Measurements from ENCODE around the gene CD96.

The CD96 gene

GRCh38 chr3:111636366-111636885, 94.4 kb downstream of the CD96 start:
- Histone ChIP-seq H3K4me3 (ENCODE audit: insufficient read depth, low read depth, low read length) (no peak overlapping the region), H3K27me3 (ENCODE audit: control insufficient read depth, insufficient read depth, low read length, poor library complexity, severe bottlenecking) (no peaks in the 10 kb centered on the region), H3K36me3 (ENCODE audit: control insufficient read depth, insufficient read depth, low read length) (no peaks in the 10 kb centered on the region), H3K4me1 (ENCODE audit: control insufficient read depth, insufficient read depth, low read length) (peaks cover 5% of the 10 kb centered on the region), H3K9me3 (ENCODE audit: control insufficient read depth, low read length) (no peaks in the 10 kb centered on the region), H3K27ac (ENCODE audit: insufficient read depth, low read depth, low read length, poor library complexity, severe bottlenecking) (no peak overlapping the region)
- 64 to 72% methylated on average over 3 to 4 of the region's 4 CpGs for WGBS, 2 experiments

- Histone ChIP-seq H3K4me3 (ENCODE audit: insufficient read depth, low read depth, low read length) (no peak overlapping the region), H3K27ac (ENCODE audit: insufficient read depth, low read depth, low read length, poor library complexity, severe bottlenecking) (no peak overlapping the region), H3K9me3 (ENCODE audit: control insufficient read depth, low read length) (no peaks in the 10 kb centered on the region), H3K36me3 (ENCODE audit: control insufficient read depth, insufficient read depth, low read length) (no peaks in the 10 kb centered on the region), H3K4me1 (ENCODE audit: control insufficient read depth, insufficient read depth, low read length) (peaks cover 5% of the 10 kb centered on the region), H3K27me3 (ENCODE audit: control insufficient read depth, insufficient read depth, low read length, poor library complexity, severe bottlenecking) (no peaks in the 10 kb centered on the region)
- 83 to 95% methylated on average over 4 of the region's 4 CpGs for WGBS, 2 experiments
Observed at GRCh38 chr3:111639316-111639715, 97.3 kb downstream of the CD96 start.

- H3K4me3 ChIP-seq (ENCODE audit: insufficient read depth, low read depth, low read length) = no peak overlapping the region
- H3K27ac ChIP-seq (ENCODE audit: insufficient read depth, low read depth, low read length, poor library complexity, severe bottlenecking) = no peak overlapping the region
- H3K27me3 ChIP-seq (ENCODE audit: control insufficient read depth, insufficient read depth, low read length, poor library complexity, severe bottlenecking) = no peaks in the 10 kb centered on the region
- no peaks in the 10 kb centered on the region for H3K9me3 ChIP-seq (ENCODE audit: control insufficient read depth, low read length)
- 63 to 80% methylated on average over 2 of the region's 3 CpGs for WGBS, 2 experiments
- no peaks in the 10 kb centered on the region for H3K36me3 ChIP-seq (ENCODE audit: control insufficient read depth, insufficient read depth, low read length)
- H3K4me1 ChIP-seq (ENCODE audit: control insufficient read depth, insufficient read depth, low read length) = peaks cover 4% of the 10 kb centered on the region
Observed at GRCh38 chr3:111648991-111649579, 107.1 kb downstream of the CD96 start.

GRCh38 chr3:111650378-111651275, 108.6 kb downstream of the CD96 start:
- H3K27ac ChIP-seq (ENCODE audit: insufficient read depth, low read depth, low read length, poor library complexity, severe bottlenecking) = no peak overlapping the region
- WGBS, 2 experiments = 90 to 95% methylated on average over 3 to 4 of the region's 4 CpGs
- no peaks in the 10 kb centered on the region for H3K27me3 ChIP-seq (ENCODE audit: control insufficient read depth, insufficient read depth, low read length, poor library complexity, severe bottlenecking)

GRCh38 chr3:111652492-111653180, 110.6 kb downstream of the CD96 start:
- H3K4me3 ChIP-seq (ENCODE audit: insufficient read depth, low read depth, low read length) = no peak overlapping the region
- H3K9me3 ChIP-seq (ENCODE audit: control insufficient read depth, low read length) = no peaks in the 10 kb centered on the region
- no peak overlapping the region for H3K27ac ChIP-seq (ENCODE audit: insufficient read depth, low read depth, low read length, poor library complexity, severe bottlenecking)
- H3K36me3 ChIP-seq (ENCODE audit: control insufficient read depth, insufficient read depth, low read length) = no peaks in the 10 kb centered on the region
- 52% methylated on average over 6 of the region's 6 CpGs for WGBS, 2 experiments
- H3K27me3 ChIP-seq (ENCODE audit: control insufficient read depth, insufficient read depth, low read length, poor library complexity, severe bottlenecking) = no peaks in the 10 kb centered on the region
- H3K4me1 ChIP-seq (ENCODE audit: control insufficient read depth, insufficient read depth, low read length) = peaks cover 4% of the 10 kb centered on the region

More at GRCh38 chr3:111650378-111651275, 108.6 kb downstream of the CD96 start:
- H3K36me3 ChIP-seq (ENCODE audit: control insufficient read depth, insufficient read depth, low read length) = no peaks in the 10 kb centered on the region
- no peak overlapping the region for H3K4me3 ChIP-seq (ENCODE audit: insufficient read depth, low read depth, low read length)
- no peaks in the 10 kb centered on the region for H3K9me3 ChIP-seq (ENCODE audit: control insufficient read depth, low read length)
- peaks cover 4% of the 10 kb centered on the region for H3K4me1 ChIP-seq (ENCODE audit: control insufficient read depth, insufficient read depth, low read length)

GRCh38 chr3:111653766-111654165, 111.8 kb downstream of the CD96 start:
- Histone ChIP-seq H3K9me3 (ENCODE audit: control insufficient read depth, low read length) (no peaks in the 10 kb centered on the region), H3K4me3 (ENCODE audit: insufficient read depth, low read depth, low read length) (no peak overlapping the region), H3K4me1 (ENCODE audit: control insufficient read depth, insufficient read depth, low read length) (peaks cover 4% of the 10 kb centered on the region), H3K36me3 (ENCODE audit: control insufficient read depth, insufficient read depth, low read length) (no peaks in the 10 kb centered on the region), H3K27ac (ENCODE audit: insufficient read depth, low read depth, low read length, poor library complexity, severe bottlenecking) (no peak overlapping the region), H3K27me3 (ENCODE audit: control insufficient read depth, insufficient read depth, low read length, poor library complexity, severe bottlenecking) (no peaks in the 10 kb centered on the region)
- 94 to 98% methylated on average over 2 of the region's 2 CpGs for WGBS, 2 experiments

- Histone ChIP-seq H3K9me3 (ENCODE audit: control insufficient read depth, low read length) (no peaks in the 10 kb centered on the region), H3K27me3 (ENCODE audit: control insufficient read depth, insufficient read depth, low read length, poor library complexity, severe bottlenecking) (no peaks in the 10 kb centered on the region), H3K4me1 (ENCODE audit: control insufficient read depth, insufficient read depth, low read length) (no peaks in the 10 kb centered on the region), H3K27ac (ENCODE audit: insufficient read depth, low read depth, low read length, poor library complexity, severe bottlenecking) (no peak overlapping the region), H3K4me3 (ENCODE audit: insufficient read depth, low read depth, low read length) (no peak overlapping the region), H3K36me3 (ENCODE audit: control insufficient read depth, insufficient read depth, low read length) (no peaks in the 10 kb centered on the region)
- WGBS, 2 experiments = 89 to 93% methylated on average over 3 of the region's 3 CpGs
Observed at GRCh38 chr3:111662012-111662411, 120.0 kb downstream of the CD96 start.

- Histone ChIP-seq H3K9me3 (ENCODE audit: control insufficient read depth, low read length) (no peaks in the 10 kb centered on the region), H3K4me1 (ENCODE audit: control insufficient read depth, insufficient read depth, low read length) (no peaks in the 10 kb centered on the region), H3K4me3 (ENCODE audit: insufficient read depth, low read depth, low read length) (no peak overlapping the region), H3K36me3 (ENCODE audit: control insufficient read depth, insufficient read depth, low read length) (no peaks in the 10 kb centered on the region), H3K27ac (ENCODE audit: insufficient read depth, low read depth, low read length, poor library complexity, severe bottlenecking) (no peak overlapping the region), H3K27me3 (ENCODE audit: control insufficient read depth, insufficient read depth, low read length, poor library complexity, severe bottlenecking) (no peaks in the 10 kb centered on the region)
- WGBS, 2 experiments = 89 to 96% methylated on average over 3 of the region's 3 CpGs
Observed at GRCh38 chr3:111662907-111663306, 120.9 kb downstream of the CD96 start.

GRCh38 chr3:111666041-111666735, 124.2 kb downstream of the CD96 start:
- Histone ChIP-seq H3K27ac (ENCODE audit: insufficient read depth, low read depth, low read length, poor library complexity, severe bottlenecking) (no peak overlapping the region), H3K27me3 (ENCODE audit: control insufficient read depth, insufficient read depth, low read length, poor library complexity, severe bottlenecking) (no peaks in the 10 kb centered on the region), H3K9me3 (ENCODE audit: control insufficient read depth, low read length) (no peaks in the 10 kb centered on the region), H3K36me3 (ENCODE audit: control insufficient read depth, insufficient read depth, low read length) (no peaks in the 10 kb centered on the region), H3K4me1 (ENCODE audit: control insufficient read depth, insufficient read depth, low read length) (no peaks in the 10 kb centered on the region), H3K4me3 (ENCODE audit: insufficient read depth, low read depth, low read length) (no peak overlapping the region)
- 52 to 56% methylated on average over 4 of the region's 4 CpGs for WGBS, 2 experiments

Measured in ectodermal cell (in vitro differentiated cells).